Stimulated activated CD8-positive, alpha-beta memory T cell treated with anti-CD3 and anti-CD28 coated beads, Interleukin-15, amount 100 ng/mL, for 48 hours (primary cell): ENCODE results near the gene NF1.
"Not testable (repeated sequence)": the region's sequence is repeated elsewhere in the genome, so short reads cannot be mapped to it uniquely, and the experiment has no call there.

Experiments used
- DNase-seq, 2 donors: peaks; one replicate each; pipeline ENCODE4 v3.0.0-alpha.2; 2020; ENCODE audit warnings: low read depth in 2 of 2

NF1 gene

DNA sequence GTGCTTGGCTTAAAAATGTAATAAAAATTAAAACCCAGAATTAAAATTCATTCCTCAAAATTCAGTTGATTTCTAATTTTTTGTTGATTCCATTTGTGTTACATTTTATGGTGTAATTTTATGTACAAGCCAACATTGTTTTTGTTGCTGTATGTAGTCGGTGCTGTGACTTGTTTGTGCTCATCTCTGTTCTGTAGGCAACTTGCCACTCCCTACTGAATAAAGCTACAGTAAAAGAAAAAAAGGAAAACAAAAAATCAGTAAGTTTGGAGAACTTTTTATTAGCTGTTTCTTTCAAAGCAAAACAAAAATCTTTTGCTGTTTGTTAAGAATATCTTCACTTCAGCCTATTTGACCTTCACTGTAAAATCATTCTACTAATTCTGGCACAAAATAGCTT, 158.0 kb downstream of the NF1 start:
- DNase-seq = no peak

DNA sequence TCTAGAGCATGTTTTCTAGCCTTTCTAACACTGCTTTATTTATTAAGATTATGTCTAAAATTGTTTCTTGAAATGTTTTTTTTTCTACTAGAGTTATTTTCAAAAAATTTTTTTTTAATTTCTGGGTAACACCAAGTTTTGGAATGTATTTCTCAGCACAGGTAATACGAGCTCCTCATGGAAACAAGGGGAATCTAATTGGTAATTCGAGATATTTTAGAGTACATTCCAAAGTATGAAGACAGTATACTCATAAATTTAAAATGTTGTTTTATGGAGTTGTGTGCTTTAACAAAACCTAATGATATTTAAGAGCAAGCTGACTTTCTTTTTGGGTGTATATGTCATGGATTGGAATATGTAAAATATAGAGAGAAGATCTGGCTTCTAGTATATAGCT, 159.9 kb downstream of the NF1 start:
- no peak for DNase-seq

DNA sequence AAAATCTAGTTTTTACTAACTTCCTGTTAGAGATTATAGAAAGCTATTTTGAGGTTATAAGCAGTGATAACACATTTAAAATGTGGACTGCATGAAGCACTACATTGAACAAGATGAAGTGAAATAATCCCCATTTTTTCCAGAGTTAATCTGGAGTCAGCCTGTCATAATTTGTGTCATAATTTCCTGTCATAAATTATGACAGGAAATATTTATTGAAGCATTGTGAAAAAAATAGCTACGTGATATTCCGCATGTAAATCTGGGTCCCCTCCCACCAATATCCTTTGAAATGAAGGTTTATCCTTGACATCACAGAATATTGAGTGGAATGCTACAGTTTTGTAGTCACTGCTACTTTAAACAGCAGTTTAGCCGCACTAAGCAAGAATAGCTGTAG, 162.2 kb downstream of the NF1 start:
- no peak for DNase-seq

DNA sequence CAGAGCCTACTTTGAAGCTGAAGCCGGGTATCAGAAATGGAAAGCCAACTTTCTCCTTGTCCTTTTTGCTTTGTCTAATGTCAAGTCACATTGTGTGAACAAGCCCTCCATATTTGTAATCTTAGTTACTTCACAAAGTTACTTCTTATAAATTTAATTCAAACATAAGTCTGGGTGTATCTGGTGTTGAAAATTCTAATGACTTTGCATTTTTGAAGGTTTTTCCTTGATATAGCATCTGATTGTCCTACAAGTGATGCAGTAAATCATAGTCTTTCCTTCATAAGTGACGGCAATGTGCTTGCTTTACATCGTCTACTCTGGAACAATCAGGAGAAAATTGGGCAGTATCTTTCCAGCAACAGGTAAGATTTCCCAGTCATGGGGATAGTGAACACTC, 165.4 kb downstream of the NF1 start:
- no peak for DNase-seq

DNA sequence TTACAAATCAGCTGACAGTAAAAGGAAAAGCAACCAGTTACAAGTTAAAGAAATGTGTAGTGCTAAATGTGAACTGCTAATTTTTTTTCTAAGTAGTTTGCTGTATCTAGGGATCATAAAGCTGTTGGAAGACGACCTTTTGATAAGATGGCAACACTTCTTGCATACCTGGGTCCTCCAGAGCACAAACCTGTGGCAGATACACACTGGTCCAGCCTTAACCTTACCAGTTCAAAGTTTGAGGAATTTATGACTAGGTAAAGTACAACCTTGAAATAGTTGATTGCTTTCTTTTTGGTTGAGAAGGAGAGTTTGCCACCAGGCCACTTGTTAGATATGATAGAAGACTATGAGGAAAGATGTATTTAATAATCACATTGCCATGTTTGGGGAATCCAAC, 166.8 kb downstream of the NF1 start:
- no peak for DNase-seq

DNA sequence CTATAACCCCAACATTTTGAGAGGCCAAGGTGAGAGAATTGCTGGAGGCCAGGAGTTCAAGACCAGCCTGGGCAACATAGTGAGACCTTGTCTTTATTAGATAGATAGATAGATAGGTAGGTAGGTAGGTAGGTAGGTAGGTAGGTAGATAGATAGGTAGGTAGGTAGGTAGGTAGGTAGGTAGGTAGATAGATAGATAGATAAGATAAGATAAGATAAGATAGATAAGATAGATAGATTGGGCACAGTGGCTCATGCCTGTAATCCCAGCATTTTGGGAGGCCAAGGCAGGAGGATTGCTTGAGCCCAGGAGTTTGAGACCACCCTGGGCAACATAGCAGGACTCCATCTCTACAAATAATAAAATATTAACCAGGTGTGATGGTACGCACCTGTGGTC, 168.1 kb downstream of the NF1 start:
- not testable (repeated sequence) for DNase-seq

DNA sequence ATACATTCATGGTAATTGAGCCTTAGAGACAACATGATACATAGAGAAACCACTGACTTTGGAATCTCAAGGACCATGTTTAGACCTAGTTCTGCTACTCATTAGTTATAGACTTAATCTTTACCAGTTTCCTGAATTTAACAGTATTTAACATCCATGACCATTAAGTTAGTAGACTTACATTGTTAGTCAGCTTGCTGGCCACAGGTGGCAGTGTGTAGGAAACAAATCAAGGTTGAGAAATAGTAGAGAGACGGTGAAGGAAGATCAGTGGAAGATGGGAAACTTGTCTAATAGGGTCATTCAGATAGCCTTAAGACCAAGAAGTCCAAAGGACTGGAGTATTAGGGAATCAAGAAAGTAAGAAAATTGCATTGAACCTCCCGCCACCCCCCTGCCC, 171.3 kb downstream of the NF1 start:
- DNase-seq = no peak

DNA sequence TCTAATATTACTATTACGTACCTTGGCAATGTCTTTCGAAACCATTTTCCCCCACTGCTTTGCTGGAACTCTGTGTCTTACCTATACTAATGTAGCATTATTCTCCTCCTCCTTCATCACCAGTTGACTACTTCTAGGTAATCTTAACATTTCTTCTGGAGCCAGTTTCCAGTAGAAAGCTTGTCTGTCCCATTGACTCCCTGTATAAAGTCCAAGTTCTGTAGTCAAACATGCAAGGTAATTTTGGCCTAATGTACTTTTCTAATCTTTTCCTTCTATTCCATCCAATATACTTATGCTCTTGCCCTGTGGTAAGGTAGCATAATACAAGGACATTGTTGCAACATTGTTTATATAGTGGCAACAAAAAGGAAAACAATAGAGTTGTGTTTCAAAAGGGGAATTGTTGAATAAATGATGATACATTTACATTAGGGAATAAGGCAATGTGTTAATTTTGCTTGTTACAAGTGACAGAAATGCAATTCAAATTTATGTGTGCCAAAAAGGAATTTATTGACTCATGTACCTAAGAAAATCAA, 174.3 kb downstream of the NF1 start:
- DNase-seq = no peak

DNA sequence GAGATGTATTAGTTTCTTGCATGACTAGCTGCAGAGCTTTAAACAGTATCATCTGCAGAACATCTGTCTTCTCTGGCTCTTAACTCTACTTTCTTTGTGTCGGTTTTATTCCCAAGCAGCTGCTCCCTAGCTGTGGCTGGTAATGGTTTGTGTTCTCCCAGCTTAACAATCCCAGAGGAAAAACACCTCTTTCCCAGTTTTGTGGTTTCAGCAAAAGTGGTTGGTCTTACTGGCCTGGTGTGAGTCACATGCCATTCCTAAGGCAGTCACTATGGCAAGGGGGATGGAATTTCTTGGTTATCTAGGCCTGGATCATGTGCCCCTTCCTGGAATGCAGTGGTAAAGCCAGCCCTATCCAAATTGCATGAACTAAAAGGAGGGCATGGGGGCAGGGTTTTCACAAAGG, 174.8 kb downstream of the NF1 start:
- DNase-seq = no peak

DNA sequence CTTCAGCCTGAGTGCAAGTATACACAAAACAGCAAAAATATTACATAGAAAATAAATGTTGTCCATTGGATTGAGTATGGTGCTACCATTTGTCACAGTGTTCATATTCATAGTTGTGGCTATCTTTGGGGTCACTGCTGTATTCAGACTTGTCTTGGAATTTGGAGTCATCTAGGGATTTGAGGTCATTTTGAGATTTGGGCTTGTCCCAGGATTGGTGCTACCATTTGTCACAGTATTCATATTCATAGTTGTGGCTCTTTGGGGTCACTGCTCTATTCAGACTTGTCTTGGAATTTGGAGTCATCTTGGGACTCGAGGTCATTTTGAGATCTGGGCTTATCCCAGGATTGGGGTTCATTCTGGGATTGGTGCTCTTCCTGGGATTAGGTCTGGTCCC, 177.5 kb downstream of the NF1 start:
- DNase-seq = no peak

DNA sequence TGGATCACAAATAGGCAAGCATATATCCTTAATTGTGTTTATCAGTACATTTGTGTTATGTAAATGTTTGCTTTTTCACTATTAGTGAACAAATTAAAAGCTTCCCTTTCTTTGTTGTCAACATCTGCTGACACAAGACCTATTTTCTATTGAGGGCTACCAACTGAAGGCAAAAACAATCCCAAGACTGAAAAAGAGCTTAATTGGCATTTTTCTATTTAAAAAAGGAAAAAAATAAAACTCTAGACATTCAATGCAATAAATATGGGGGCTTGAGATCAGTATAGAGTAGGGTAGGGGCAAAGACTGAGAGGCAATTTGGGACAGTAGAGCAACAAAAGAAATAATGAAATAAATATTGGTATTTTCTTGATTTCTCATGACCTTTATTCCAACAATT, 178.0 kb downstream of the NF1 start:
- DNase-seq = no peak

DNA sequence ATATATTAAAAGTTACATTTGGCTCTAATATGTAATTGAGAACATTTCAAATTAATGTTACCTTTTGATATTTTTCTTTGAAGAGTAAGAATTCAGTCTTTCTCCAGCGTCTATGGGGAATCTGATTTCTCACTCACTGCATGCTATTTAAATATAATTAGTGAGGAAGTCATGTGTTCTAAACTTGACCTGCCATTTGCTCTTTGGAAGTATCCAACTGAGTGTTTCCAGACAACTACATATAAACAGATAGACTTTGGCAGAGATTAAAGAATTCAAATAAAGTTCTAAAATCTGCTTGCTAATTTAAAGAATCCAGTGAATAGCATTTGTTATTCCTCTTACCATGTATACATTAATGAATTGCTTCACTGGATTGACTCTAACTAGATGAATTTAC, 178.7 kb downstream of the NF1 start:
- DNase-seq = no peak

DNA sequence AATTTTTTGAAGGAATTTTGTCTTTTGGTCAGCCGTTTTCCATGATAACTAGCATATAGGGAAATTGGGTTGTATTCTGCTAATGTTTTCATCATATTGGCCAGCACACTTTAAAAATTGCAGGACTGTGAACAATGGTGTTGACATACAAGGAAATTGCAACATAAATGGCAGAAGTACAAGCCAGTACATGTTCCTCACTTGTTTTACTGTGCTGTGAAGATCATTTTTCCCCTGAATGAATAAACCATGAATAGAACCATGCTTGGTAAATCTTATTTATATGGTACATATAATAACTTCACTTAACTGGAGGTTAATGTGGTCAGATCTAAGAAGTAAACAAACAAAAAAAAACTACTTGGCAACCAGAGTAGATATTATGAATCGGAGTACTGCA, 179.5 kb downstream of the NF1 start:
- DNase-seq = no peak

DNA sequence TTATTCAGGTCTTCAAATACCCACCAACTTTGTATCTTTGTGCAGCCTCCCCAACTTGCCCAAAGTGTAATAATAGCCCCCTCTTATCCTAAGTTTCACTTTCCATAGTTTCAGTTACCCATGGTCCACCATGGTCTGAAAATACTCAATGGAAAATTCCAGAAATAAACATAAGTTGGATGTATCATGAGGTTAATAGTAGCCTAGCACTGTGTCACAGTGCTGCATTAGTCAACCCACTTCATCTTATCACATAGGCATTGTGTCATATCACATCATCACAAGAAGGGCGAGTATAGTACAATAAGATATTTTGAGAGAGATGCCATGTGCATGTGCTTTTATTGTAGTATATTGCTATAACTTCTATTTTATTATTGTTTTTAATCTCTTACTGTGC, 180.3 kb downstream of the NF1 start:
- no peak for DNase-seq

DNA sequence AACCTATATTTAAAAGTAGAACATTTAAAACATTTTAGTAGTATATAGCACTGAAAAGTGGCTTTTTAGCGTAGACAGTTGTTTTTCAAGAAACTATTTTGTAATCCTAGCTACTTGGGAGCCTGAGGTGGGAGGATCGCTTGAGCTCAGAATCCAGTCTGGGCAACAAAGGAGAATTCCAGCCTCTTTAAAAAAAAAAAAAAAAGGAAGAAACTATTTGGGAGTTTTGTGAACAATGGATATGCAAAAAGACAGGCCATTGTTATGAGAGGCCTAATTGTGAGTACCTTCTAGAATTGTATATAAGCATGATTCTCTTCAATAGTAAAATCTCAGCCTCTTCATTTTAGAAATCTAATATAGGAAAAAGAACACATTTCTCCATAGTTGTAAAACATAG, 184.6 kb downstream of the NF1 start:
- DNase-seq = no peak

DNA sequence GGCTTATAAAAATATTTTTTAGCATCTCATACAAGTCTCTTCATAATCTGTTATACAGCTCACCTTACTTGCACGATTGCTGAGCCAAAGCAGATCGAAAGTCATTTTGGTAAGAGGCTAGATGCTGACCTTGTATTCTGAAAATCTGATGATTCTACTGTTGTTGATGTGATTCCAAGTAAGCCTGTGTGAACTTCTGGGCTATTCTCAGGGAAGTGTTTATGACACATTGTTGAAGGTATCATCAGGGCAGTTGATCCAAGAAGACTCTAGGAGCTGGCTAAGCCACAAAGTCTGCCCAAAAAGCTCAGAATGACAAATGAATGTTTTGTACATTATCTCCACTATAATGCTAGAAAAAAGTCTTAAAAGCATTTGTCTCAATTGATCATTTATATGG, 186.3 kb downstream of the NF1 start:
- no peak for DNase-seq

DNA sequence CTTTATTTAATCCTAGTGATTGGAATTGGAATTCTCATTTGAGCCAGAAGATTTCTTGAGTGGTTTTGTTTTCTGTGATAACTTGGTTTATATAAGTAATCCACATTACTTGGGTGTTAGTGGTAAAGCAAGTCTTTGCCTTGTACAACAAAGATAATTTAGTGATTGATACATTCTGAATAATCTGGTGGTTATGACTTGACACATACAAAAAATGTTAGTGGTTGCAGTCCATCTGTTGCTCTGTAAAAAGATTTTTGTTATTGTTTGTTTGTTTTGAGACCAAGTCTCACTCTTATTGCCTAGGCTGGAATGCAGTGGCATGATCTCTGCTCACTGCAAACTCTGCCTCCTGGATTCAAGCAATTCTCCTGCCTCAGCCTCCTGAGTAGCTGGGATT, 189.1 kb downstream of the NF1 start:
- DNase-seq = no peak

DNA sequence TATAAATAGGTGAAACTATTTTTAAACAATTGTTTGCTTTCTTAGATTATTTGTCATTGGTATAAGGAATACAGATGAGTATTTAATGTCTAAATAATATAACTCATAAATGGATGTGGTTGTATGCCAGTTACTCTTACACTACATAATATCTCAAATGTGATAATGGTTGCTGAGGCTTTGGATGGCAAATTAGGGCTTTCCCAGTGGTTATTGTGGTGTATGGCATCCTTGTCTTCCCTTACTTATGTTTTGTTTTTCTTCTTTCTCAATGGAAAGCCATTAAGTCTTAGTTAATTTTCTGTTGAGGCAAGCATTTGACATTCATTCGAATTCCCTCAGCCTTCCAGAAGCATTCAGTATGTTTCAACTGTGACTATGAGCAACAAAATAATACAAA, 191.8 kb downstream of the NF1 start:
- DNase-seq = no peak

DNA sequence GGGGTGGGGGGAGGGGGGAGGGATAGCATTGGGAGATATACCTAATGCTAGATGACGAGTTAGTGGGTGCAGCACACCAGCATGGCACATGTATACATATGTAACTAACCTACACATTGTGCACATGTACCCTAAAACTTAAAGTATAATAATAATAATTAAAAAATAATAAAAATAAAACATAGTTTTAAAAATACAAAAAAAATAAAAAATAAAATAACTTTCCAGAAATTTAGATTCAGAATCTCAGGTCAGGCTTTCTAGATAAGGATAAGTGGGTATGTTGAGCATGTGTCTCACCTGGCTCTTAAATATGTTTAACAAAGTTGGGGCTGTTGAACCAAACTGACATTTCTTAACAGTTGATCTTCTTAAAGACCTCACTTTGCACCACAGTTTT, 193.2 kb downstream of the NF1 start:
- DNase-seq = not testable (repeated sequence)

DNA sequence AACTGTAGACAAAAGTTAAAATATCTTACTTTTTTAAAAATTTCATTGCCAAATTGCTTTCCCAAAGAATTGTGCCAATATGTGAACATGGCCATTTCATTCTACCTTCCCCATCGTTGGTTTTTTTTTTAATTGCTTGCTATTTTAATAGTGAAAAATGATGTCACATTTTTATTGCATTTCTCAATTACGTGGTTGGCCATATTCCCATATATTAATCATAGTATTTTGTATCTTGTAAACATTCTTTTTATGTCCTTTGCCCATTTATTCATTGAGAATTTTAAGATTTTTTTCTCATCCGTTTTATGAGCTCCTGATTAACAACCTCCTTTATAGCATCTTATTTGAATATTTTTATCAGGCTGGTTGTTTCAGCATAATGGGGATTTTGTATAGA, 195.0 kb downstream of the NF1 start:
- DNase-seq = no peak

DNA sequence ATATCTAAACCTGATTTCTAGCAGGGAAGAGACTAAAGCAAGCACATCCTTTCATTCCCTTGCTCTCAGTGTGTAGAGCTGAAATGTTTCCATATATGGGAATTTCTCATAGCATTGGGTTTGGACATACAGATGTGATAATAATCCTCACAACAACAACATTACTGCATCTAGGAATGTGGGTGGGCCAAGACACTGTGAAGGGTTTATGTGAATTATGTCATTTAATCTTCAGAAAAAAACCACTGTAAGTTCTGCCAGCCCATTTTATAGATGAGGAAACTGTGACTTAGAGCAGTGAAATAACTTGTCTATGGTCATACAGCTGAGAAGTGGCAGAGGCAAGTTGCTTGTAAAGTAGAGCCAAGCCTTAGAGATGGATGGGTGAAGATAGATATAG, 197.0 kb downstream of the NF1 start:
- DNase-seq = no peak

DNA sequence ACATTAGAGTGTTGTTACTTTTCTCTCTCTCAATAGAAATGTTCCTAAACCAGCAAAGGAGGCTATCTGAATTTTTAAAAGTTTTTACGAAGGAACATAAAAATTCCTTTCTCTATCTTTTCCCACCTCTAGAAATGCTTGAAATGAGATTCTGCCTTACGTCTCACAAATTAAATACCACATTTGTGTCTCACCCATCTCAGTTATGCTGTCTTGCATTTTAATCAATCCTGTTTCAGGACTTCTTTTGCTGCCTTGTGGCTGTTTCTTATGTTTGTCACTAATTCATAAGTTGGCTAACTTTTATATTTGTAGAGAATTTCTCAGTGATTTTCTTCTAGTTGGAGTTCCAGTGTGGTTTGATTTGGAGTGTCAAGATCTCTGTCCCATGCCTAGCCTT, 198.8 kb downstream of the NF1 start:
- DNase-seq = no peak

DNA sequence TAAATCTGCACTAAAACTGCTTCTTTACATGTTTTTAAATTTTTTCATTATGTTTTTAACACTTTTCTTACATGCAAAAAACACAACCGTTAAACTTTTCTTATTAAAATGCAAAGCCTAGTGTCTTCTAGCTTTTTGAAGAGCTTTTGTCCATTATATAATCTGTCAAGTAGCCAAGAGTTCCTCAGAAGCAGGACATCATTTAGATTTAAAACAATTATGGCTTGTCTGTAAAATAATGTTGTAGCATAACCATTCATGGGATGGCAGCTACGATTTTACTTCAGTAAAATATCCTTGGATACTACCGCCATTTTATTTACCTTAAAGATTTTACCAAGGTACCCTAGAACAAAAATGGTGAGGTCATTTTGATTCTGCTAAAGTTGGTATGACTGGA, 199.5 kb downstream of the NF1 start:
- DNase-seq = no peak

DNA sequence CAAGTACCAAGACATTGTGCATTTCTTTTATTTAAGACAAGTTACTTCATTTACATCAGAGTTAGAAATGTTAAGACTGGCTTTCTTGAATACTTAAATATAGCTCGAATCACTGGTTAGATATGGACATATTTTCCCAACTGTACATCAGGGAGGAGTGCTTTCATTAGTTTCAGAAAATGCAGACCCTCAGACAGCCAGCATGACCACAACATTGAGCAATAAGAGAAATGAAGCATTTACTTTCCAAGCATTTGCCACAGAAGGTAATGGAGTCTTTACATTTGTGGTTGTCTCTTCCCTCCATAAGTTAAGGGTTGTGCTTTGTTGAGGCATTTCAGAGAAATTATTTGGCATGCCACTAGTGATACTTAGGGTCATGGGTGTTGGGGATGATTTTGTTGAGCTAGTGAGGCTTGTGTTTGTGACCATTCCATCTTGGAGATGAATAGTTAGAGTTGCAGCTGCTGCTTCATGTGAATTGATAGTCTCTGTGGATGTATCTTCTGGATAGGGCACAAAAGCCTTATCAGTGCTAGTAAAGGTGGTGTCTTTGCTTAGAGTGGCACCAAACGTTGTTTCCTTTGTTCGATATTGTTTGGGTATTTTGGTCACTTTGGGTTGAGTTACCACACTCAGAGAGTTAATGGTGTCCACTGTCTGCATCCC, 200.2 kb downstream of the NF1 start:
- DNase-seq = no peak
